ENCODE measurements around the gene SUMF1. TPM values are rescaled to one million over a fixed set of nuclear protein-coding genes. Genes with fewer than 3 reads are reported as not detected.

Gene SUMF1
- total and polyA plus RNA-seq, 2 of the 13 experiments (the other 11 are each of a cell fraction or from before 2014, with no cell fraction given): 18.5 to 28.9 TPM

DNA sequence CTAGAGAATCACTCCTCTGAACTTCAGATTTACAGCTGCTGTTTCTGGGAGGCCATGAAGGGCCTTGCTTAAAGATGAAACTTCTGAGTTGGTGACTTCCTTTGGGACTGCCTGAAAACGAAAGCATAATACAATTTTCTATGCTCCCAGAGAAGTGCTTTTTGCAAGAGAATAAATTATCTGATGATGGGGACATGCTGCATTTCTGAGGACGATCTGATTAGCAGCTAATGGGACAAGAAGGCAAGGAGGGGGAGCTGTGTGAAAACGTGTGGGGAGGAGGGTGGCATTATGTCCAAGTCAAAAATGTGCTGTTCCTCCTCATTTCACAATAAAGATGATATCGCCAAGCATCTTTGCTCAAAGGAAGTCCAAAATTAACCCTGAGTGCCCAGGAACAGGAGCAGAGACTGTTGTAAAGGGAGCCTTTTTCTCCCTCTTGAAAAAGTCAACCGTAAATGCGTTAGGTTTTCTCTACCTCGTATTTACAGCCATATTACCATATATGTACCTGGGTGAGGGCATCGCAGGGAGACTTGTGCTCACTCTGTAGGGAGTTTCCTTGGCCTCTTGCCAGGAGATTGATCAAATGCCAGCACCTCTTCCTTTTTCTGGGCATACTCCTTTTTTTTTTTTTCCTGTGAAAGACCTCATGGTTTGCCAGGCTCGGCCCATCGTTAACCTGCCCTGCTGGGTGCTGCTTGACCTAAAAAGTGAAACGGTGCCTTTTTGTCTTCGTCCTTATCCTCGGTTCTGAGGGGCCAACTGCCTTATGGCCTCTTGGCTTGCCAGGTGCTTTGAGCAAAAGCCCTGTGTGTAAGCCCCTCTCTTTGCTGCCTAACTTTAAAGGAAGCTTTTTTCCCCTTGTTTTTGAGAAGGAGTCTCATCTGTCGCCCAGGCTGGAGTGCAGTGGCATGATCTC is 37.5 kb upstream of the SUMF1 start (continued):
- TF ChIP-seq, protein P1, sequence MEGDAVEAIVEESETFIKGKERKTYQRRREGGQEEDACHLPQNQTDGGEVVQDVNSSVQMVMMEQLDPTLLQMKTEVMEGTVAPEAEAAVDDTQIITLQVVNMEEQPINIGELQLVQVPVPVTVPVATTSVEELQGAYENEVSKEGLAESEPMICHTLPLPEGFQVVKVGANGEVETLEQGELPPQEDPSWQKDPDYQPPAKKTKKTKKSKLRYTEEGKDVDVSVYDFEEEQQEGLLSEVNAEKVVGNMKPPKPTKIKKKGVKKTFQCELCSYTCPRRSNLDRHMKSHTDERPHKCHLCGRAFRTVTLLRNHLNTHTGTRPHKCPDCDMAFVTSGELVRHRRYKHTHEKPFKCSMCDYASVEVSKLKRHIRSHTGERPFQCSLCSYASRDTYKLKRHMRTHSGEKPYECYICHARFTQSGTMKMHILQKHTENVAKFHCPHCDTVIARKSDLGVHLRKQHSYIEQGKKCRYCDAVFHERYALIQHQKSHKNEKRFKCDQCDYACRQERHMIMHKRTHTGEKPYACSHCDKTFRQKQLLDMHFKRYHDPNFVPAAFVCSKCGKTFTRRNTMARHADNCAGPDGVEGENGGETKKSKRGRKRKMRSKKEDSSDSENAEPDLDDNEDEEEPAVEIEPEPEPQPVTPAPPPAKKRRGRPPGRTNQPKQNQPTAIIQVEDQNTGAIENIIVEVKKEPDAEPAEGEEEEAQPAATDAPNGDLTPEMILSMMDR (CRISPR knock-in tag; IDR thresholded peaks at IDR 0.05): no peak
- no peak for TF ChIP-seq ZNF672 (CRISPR knock-in tag; IDR thresholded peaks at IDR 0.05)
- TF ChIP-seq, protein P2, sequence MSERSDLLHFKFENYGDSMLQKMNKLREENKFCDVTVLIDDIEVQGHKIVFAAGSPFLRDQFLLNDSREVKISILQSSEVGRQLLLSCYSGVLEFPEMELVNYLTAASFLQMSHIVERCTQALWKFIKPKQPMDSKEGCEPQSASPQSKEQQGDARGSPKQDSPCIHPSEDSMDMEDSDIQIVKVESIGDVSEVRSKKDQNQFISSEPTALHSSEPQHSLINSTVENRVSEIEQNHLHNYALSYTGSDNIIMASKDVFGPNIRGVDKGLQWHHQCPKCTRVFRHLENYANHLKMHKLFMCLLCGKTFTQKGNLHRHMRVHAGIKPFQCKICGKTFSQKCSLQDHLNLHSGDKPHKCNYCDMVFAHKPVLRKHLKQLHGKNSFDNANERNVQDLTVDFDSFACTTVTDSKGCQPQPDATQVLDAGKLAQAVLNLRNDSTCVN (CRISPR knock-in tag; IDR thresholded peaks at IDR 0.05; ENCODE audit: borderline replicate concordance): no peak

DNA sequence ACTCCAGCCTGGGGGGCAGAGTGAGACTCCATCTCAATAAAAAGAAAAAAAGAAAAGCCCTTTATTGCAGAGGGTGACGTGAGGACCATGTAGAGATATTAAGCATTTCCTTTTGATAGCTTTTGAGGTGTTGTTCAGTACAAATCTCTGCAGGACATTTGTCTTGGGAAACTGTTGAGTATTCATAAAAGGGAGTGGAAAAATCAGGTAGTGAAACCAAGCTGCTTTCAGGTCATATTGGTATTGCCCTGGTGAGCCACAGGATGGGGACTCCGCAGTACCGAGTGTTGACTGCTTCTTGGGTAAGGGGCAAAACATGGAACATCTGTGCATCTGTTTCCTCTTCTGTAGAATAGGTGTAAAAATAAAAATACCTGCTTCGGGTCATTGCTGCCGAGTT is 36.0 kb upstream of the SUMF1 start:
- in situ Hi-C loops (cut with HindIII; ENCODE audit: extremely low pct_ligation_motif_present, low pct_unique_long_range_greater_than_20kb): no loop called here
- Histone ChIP-seq H3K4me1 (ENCODE audit: insufficient read depth, low read length) (peaks cover 78% of the 10 kb centered on the region), H2AFZ (ENCODE audit: low read length) (no peak overlapping the region), H3K79me2 (ENCODE audit: insufficient read depth, low read length) (no peaks in the 10 kb centered on the region), H4K20me1 (ENCODE audit: insufficient read depth, low read length) (no peaks in the 10 kb centered on the region), H3K9me3 (ENCODE audit: low read length) (no peaks in the 10 kb centered on the region), H3K4me2 (ENCODE audit: low read depth, low read length) (no peak overlapping the region), H3K27me3 (ENCODE audit: control insufficient read depth in 1 of 2, insufficient read depth in 2 of 2, low read length in 2 of 2) (no peaks in the 10 kb centered on the region), H3K4me3 (replicated peaks in 1 of 3; ENCODE audit: insufficient read depth in 1 of 3, low read depth in 2 of 3, low read length in 3 of 3) (no peak overlapping the region), H3K9ac (ENCODE audit: insufficient read depth, low read depth, low read length) (no peak overlapping the region), H3K27ac (ENCODE audit: extremely low read length, insufficient read depth, low read length) (no peak overlapping the region), H3K36me3 (replicated peaks in 1 of 2; ENCODE audit: control insufficient read depth in 1 of 2, insufficient read depth in 2 of 2, low read length in 2 of 2) (peaks cover 0 to 4% of the 10 kb centered on the region in 2 experiments; a peak in 1 of 5 replicates)
- CTCF ChIA-PET (ENCODE audit: low intra/inter-chr PET ratio, low total read pairs): no interaction called here
- FAIRE-seq (no peak), ATAC-seq (no peak), DNase-seq (ENCODE audit: low spot score) (no peak)
- WGBS (ENCODE audit: low lambda C conversion rate): 62% methylated on average over 5 of the region's 5 CpGs
- POLR2A ChIA-PET: interaction anchor here (12.6 kb wide), 1 partner anchor 10 kb away, joined by 120 read pairs; the partner anchor contains the start of gene ITPR1
- intact Hi-C loops (cut with micrococcal nuclease; ENCODE audit: unreplicated experiment): no loop called here
- BruUV-seq (replicated peaks): no TSS peak
- TF ChIP-seq NCOA5 (CRISPR knock-in tag; IDR thresholded peaks at IDR 0.05): no peak
- TF ChIP-seq HCFC1 (IDR thresholded peaks at IDR 0.05; ENCODE audit: low read depth, low read length): no peak
- TF ChIP-seq, protein P3, sequence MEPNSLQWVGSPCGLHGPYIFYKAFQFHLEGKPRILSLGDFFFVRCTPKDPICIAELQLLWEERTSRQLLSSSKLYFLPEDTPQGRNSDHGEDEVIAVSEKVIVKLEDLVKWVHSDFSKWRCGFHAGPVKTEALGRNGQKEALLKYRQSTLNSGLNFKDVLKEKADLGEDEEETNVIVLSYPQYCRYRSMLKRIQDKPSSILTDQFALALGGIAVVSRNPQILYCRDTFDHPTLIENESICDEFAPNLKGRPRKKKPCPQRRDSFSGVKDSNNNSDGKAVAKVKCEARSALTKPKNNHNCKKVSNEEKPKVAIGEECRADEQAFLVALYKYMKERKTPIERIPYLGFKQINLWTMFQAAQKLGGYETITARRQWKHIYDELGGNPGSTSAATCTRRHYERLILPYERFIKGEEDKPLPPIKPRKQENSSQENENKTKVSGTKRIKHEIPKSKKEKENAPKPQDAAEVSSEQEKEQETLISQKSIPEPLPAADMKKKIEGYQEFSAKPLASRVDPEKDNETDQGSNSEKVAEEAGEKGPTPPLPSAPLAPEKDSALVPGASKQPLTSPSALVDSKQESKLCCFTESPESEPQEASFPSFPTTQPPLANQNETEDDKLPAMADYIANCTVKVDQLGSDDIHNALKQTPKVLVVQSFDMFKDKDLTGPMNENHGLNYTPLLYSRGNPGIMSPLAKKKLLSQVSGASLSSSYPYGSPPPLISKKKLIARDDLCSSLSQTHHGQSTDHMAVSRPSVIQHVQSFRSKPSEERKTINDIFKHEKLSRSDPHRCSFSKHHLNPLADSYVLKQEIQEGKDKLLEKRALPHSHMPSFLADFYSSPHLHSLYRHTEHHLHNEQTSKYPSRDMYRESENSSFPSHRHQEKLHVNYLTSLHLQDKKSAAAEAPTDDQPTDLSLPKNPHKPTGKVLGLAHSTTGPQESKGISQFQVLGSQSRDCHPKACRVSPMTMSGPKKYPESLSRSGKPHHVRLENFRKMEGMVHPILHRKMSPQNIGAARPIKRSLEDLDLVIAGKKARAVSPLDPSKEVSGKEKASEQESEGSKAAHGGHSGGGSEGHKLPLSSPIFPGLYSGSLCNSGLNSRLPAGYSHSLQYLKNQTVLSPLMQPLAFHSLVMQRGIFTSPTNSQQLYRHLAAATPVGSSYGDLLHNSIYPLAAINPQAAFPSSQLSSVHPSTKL (CRISPR knock-in tag; IDR thresholded peaks at IDR 0.05): no peak
- TF ChIP-seq RFXANK (CRISPR knock-in tag; IDR thresholded peaks at IDR 0.05): no peak
- TF ChIP-seq MTERF4 (CRISPR knock-in tag; IDR thresholded peaks at IDR 0.05): no peak
- no peak for TF ChIP-seq SP4 (CRISPR knock-in tag; IDR thresholded peaks at IDR 0.05)
- TF ChIP-seq ZNF788 (CRISPR knock-in tag; IDR thresholded peaks at IDR 0.05; ENCODE audit: borderline replicate concordance): no peak
- TF ChIP-seq KLF15 (CRISPR knock-in tag; IDR thresholded peaks at IDR 0.05; ENCODE audit: borderline replicate concordance): no peak
- TF ChIP-seq CCDC6 (CRISPR knock-in tag; IDR thresholded peaks at IDR 0.05): no peak
- no peak for TF ChIP-seq TGIF2 (CRISPR knock-in tag; IDR thresholded peaks at IDR 0.05)
- TF ChIP-seq HNRNPLL (IDR thresholded peaks at IDR 0.05; ENCODE audit: low read depth, low read length, poor library complexity, severe bottlenecking): no peak
